HG02852 (cell line): ENCODE measurements around the gene WNT8A.

Source experiments
- ATAC-seq: cut with Tn5 transposase; IDR thresholded peaks from one replicate; pipeline ENCODE4 v1.9.1; 2021; ENCODE audit warnings: mild to moderate bottlenecking, moderate library complexity; ENCODE audit not compliant: unreplicated experiment

WNT8A gene

GRCh38 chr5:138139781-138140090 lies 55.9 kb downstream of the WNT8A start:
- no peak for ATAC-seq

DNA sequence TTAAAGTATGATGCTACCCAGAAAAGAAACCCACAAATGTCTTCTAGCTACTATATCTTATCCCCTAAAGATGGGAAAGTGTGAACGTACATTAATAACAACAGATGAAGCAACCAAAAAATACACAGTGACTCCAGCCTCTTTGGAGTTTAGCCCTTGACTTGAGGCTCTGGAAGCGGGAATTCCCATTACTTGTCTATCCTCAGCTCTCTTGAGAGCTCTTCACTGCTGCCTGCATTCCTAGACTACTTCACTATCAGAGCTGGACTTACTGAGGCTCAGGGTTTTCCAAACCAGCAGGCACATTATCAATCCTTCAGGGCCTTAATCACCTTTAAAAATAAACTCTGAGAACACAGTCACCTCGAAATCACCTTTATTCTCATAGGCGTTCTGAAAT lies 56.4 kb downstream of the WNT8A start:
- ATAC-seq = no peak
